ENCODE measurements around the gene LRG1.

DNA sequence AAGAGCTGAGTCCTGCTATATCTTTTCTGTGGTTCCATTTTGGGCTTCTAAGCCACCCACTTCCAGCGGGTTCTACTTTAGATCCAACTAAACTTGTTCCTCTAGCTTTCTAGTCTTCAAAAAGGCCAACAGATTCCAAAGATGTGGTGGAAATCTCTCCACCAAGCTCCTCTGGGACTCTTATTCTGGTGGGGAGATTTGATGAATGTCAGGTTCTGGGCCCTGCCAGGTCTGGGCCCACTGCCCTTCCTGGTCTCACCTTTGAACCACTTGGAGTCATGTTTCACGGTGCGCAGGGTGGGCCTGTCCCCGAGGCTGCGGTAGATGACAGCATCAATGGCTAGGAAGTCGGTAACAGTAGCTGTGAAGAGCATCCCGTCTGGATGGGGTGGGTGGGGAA, 14.9 kb upstream of the LRG1 start:
- TF ChIP-seq, protein P1, sequence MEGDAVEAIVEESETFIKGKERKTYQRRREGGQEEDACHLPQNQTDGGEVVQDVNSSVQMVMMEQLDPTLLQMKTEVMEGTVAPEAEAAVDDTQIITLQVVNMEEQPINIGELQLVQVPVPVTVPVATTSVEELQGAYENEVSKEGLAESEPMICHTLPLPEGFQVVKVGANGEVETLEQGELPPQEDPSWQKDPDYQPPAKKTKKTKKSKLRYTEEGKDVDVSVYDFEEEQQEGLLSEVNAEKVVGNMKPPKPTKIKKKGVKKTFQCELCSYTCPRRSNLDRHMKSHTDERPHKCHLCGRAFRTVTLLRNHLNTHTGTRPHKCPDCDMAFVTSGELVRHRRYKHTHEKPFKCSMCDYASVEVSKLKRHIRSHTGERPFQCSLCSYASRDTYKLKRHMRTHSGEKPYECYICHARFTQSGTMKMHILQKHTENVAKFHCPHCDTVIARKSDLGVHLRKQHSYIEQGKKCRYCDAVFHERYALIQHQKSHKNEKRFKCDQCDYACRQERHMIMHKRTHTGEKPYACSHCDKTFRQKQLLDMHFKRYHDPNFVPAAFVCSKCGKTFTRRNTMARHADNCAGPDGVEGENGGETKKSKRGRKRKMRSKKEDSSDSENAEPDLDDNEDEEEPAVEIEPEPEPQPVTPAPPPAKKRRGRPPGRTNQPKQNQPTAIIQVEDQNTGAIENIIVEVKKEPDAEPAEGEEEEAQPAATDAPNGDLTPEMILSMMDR (IDR thresholded peaks at IDR 0.05; ENCODE audit: poor library complexity): no peak
- TF ChIP-seq EZH2phosphoT487 (IDR thresholded peaks at IDR 0.05; ENCODE audit: low read depth, severe bottlenecking, unreplicated experiment): no peak
- TF ChIP-seq EZH2 (IDR thresholded peaks at IDR 0.05; ENCODE audit: borderline replicate concordance): no peak

Measured in hepatocyte (in vitro differentiated cells).